Body of pancreas (tissue), 4 donors: ENCODE measurements around the gene NBEAL2.

ENCODE experiments used
- CTCF ChIP-seq, 7 experiments: fragments of 450-650 bp in 4 of 7; fragments of 200-600 bp in 3 of 7; sonication (generic) in 3 of 7; IDR thresholded peaks; one replicate each; pipeline ENCODE4 v1.5.1; 2016 to 2019; ENCODE audit warnings: antibody characterized with exemption in 7 of 7
- POLR2A ChIP-seq, 3 donors: fragments of 450-650 bp; IDR thresholded peaks; one replicate each; pipeline ENCODE4 v1.6.1; 2016; ENCODE audit warnings: antibody characterized with exemption in 3 of 3, mild to moderate bottlenecking in 2 of 3

- TF ChIP-seq CTCF (IDR thresholded peaks at IDR 0.05) (no peak), POLR2A (IDR thresholded peaks at IDR 0.05) (no peak)
Observed at GRCh38 chr3:47035645-47036044, 56.2 kb downstream of the NBEAL2 start.
